Effector CD8-positive, alpha-beta T cell (primary cell): ENCODE results near the gene CPHXL.

Source experiments
- DNase-seq: peaks from one replicate; lab custom pipeline; 2025; lab: John Stamatoyannopoulos, UW
- total RNA-seq, 4 experiments: gene quantifications; one replicate each; lab custom pipeline; 2026; lab: John Stamatoyannopoulos, UW

The CPHXL gene
- 0 reads per million in 4 experiments for total RNA-seq

DNA sequence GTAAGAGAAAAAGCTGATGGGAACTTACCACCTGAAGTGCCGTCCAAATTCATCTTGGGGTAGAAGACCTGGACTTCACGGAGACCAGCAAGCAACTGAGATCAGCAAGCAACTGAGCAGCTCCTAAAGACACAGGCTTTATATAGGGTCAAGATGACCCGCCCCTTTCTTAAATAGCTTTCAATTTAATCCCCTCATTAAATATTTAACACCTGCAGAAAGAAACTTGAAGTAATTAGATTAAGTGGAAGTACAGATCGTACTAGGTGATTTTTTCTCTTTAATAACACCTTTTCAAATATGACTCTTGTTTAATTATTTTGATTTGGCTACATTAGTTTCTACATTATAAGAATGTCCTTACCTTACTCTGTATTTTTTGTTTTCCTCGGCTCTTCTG lies at the start of gene CPHXL:
CPHXL (minus strand) TSS at position 101 of the 400 bp plus-strand sequence; CDS start at position 53, 48 bp downstream.
- DNase-seq, result no peak

DNA sequence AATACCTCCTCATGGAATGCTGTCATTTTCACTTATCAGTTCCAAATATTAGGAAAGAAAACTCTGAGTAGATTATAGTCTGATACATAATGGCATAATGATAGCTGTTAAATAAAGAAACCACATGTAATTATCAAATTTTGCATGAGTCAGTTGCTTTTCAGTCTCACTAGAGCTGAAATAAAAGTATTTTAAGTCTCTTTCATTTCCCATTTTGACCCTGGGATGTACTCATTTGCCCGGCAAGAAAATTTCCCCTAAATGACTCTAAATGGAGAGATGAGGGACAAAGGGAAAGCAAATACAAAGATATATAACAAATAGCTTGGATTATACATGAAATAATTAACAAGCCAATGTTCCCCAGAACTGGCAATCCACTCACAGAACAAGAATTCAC lies 47.9 kb upstream of the CPHXL start:
- DNase-seq, result no peak

DNA sequence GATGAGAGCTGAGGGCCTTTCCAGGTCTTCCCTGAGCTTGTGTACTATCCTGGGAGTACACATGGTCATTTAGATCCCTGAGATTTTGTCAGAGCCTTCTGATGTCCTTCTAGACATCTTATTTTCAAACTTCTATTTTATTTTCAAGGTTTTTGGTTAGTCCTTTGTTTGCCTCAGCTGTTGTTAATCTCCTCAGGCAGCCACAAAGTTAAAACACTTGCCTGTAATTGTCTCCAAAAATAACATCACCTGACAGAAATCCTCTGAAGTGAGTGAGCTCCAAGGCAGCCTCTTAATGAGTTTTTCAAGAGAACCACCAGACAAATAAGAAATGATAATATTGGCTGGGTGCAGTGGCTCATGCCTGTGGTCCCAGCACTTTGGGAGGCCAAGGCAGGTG lies 43.8 kb upstream of the CPHXL start:
- DNase-seq, result no peak

DNA sequence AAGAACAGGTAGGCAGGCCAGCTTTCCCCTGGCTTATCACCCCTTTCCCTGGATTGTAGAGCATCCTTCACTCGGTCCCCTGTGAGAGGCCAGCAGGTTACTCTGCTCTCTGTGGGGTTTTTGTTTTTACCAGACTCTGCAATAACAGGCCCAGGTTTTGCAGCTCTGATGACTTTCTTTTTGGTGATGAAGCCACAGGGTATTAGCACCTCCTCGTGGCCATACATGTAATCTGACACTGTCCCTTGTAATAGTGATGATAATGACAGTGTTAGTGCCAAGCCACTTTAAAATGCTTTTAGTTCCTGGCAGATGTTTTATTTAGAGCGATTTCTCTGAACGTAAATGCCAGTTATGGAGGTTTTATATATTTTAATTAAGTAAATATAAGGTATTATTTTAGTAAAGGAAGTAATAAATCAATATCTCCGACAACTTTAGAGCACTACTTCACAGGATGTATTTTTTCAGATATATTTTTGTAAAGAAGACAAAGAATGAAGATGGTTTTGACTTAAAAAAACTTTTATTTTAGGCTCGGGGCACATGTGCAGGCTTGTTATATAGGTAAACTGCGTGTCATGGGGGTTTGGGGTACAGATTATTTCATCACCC lies 38.0 kb upstream of the CPHXL start:
- peak; percentile 23 for DNase-seq

DNA sequence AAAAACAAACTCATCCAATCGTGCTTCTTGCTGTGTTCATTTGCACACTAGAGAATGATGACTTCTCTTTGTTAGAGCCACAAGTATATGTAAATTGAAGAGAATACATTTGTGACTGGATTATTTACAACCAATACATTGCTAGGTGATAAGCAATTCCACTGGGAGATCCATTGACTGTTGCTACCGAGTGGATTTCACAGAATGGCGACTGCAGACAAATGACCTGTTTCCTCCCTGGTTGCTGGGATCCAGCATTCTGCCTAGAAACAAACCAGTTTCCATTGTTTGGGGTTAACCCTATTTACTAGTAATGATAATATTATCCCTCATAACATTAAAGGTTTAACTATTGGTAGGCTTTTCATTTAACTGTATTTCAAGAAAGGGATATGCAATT lies 36.9 kb upstream of the CPHXL start:
- no peak for DNase-seq

DNA sequence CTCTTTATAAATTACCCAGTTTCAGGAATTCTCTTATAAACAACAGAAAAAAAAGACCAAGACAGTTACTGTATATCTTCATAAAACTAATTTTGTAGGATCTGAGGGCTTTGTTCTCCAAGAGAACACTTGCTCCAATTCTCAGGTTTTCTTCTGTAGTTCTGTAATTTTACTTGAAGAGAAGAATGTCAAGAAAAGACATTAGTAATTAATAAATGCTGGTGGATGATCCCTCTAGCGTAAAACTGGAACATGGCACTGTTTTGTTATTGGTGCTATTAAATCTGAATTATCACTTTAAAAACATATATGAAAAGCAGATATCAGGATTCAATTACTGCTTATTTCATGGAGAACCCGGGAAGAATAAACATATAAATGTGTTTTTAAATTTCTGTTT lies 36.5 kb upstream of the CPHXL start:
- DNase-seq, result no peak

DNA sequence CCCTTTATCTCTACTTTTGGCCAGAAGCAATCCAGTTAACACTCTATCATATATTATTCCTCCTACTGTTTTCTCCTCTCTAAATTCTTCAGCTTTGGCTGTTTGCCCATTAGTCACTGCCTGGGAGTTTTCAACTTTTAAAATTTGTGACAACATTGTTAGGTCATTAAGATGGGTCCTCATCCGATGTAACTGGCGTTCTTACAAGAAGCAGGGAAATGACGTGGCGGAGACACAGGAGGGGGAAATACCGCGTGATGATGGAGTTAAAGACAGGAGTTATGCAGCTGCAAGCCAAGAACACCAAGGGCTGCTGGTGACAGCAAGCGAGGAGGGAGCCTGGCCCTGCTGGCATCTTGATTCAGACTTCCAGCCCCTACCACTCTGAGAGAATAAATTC lies 34.8 kb upstream of the CPHXL start:
- no peak for DNase-seq

DNA sequence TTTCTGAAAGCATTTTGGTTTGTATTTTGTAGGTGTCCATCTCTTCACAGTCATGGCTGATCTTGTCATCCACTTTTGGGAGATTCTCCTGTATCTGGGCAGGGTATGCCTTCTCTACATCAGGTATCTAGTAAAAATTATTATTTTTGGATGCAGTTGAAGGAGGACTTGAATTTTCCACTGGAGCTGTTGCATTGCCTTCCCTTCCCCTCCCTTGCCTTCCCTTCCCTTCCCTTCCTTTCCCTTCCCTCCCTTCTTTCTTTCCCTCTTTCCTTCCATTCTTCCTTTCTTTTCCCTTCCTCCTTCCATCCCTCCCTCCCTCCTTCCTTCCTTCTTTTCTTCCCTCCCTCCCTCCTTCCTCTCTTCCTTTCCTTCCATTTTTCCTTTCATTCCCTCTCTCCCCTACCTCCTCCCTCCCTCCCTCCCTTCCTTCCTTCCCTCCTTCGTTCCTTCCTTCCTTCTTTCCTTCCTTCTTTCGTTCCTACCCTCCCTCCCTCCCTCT lies 33.8 kb upstream of the CPHXL start:
- DNase-seq, result no peak

DNA sequence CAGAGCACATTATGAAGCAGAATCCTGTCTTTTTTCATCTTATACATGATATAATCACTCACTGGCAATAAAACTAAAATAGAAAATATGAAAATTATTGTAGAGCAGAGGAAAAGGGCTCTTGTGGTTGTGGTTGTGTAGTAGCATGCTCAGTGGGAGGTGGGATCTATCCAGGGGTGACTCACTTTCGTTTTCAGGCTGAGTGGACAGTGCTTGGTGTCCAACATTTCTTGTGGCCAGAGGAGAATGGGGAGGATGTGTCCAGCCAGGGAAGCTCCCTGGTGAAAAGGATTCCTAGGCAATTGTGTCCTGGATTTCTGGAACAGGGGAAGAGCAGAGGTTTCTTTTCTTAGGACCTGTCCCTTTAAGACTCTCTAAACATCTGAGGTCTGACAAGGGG lies 31.9 kb upstream of the CPHXL start:
- no peak for DNase-seq

DNA sequence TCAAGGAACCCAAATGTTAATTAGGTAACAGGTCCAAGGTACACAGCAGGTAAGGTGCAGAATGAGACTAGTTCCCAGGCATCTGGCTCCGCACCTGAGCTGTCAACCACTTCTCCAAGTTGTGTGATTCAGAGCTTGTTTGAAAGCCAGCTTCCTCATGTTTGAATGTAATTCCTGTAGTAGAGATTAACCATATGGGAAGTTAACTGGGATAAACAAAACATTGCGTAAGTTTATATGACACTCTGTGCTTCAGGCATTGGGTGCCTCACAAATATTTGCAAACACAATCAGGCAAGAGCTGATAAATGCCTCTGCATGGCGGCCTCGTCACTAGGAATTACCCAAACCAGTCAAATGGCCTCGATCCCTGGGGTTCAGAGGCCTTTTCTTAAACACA lies 27.9 kb upstream of the CPHXL start:
- DNase-seq, result no peak

DNA sequence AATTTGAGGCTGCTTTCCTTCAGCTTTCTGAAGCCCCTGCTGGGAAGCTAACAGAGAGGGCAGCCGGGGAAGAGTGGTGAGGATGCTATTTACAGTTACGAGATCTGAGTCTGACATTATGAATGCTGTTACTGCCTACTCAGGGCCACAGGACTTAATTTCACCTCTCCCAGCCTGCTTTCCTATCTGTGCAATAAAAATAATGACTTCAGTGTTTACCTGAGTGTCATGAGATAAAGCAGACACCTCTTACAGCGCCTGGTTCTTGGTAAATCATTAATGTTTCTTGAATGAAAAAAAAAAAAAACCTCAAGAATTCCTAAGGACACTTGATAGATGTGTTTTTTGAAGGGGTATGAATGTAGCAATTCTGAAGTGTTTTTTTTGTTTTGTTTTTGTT lies 24.2 kb upstream of the CPHXL start:
- no peak for DNase-seq

DNA sequence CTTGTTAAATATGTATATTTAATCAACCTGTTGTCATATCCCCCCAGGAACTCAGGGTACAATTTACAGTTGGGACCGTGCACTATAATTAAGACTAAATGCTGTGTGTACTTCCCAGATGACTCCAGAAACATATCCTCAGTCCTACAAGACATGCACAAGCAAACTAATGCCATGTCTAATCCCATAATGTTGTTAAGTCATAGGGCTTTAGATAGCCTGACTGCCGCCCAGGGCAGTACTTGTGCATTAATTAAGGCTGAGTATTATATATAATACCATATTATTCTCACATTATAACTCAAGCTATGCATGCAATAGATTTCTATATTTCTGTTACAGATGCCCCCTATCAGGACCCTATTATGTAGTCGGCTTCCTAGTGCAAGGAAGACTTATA lies 20.1 kb upstream of the CPHXL start:
- DNase-seq, result no peak

DNA sequence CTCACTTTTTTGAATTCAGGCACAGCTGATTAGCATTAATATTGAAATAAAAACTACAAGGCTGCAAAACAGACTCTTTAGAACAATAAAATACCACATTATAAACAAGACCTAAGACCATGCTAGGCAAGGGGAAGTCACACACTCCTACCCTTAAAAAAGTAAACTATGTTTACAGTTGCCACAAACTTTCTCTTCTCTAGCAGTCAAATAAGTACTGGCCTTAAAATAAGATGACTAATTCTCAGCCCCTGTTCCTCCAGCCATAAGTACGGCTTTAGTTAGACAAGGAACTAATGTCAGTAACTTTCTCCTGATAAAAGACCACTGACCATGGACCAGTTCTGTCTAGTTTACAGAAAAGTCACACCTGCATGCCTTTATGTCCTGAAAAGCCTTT lies 19.5 kb upstream of the CPHXL start:
- DNase-seq, result no peak

DNA sequence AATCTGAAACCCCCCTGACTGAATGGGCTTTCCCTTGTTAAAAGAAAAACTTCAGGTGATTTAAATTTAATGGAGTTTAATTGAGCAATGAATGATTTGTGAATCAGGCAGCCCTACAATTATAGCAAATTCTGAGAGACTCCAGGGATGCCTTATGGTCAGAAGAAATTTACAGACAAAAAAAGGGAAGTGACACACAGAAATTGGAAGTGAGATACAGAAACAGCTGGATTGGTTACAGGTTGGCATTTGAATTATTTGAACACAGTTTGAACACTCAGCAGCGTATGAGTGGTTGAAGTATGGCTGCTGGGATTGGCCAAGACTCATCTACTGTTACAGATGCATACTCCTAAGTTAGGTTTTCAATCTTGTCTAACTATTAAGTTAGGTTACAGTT lies 19.0 kb upstream of the CPHXL start:
- no peak for DNase-seq

DNA sequence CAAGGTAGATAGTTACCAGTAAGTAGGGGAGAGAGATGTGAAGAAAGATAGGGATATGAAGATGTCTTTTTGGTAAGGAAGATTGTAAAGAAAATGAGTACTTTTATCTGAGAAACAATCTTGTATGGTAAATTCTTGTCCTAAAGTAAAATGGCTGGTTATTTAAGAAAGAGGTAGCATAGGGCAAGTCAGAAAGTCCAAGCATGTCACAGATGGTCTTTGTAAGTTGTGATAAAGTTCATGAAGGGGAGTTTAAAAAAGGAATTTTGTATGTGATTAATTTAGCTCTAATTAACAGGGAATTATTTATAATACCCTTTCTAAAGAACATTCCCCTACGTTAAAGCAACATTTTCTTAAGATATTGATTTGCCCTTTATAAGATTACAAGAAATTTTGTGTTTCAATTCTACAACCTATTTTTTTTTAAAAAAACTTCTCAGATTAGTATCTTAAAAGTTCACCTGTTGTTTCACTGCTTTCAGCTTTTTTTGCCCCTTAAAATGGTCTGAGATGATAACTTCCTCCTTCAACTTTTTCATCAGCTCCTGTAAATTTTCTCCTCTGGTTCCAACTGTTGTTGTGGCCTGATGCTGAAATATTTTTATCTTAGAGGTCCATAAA lies 16.2 kb upstream of the CPHXL start:
- DNase-seq, result no peak

DNA sequence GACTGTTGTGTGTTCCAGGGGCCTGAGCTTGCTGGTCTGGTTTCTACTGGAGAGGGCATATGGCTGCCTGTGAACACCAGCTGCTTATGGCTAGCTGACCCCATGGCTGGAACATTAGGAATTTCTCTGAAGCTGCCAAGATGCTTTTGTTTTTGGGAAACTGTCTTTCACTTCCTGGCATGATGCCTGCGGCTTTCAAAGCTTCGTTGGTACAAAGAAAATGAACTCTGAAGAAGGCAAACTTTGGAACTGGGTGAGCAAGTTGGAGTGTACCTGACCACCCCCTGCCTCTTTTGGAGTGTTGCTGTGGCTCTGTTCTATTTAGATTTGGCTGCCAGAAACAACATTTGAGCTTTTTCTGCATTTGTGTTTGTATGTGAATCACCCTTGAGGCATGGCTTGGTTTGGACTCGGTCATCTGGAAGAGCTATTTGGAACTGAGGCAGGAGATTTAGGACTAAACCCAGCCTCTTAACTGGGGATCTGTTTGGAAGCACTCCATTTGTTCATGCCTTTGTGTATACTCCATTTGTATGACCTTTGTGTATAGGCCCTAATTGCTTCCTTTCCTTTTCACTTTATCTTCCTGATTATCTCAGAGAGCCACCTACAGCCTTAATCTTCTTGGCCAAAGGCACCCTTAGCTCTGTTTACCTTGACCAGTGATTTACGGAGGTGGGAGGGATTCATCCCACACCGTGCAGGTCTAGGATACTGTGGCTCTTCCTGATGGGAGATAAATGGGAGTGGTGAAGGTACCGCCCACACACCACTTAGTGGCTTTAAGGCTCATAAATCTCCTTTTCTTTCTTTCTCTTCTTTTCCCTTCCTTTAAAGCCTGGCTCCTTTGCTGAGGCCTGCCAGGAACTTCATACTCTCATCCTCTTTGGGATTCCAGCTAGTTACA lies 7.3 kb upstream of the CPHXL start:
- DNase-seq, result no peak

DNA sequence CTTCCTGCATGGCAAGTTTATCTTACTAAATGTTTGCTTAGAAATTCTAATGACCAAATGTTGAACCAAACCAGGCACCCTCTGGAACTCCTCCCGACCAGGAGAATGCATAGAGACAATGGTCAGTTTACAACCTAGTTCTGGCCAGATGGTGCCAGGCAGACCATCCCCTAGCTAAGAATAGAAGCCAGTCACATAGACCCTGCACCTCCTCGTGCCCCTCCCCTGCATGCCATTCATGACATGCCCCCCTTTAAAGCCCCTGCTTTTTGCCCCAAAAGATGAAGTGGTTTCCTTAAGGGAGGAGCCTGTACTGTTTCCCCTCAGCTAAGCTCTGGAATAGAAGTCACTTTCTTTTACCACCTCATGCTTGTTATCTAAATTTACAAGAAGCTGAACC lies 6.6 kb upstream of the CPHXL start:
- DNase-seq, result no peak

DNA sequence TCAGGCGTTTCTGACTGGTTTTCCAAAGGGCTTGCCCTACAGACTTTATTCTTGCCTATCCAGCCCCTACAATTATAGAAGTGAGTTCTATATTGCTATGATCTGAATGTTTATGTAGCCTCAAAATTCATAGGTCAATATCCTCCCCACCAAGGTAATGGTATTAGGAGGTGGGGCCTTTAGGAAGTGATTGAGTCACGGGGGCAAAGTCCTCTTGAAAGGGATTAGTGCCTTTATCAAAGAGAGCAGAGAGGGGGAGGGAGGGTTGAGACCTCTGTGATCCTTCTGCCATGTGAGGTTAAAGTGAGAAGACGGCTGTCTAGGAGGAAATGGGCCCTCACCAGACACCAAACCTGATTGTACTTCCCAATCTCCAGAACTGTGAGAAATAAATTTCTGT lies 931 bp upstream of the CPHXL start:
- DNase-seq, result no peak

DNA sequence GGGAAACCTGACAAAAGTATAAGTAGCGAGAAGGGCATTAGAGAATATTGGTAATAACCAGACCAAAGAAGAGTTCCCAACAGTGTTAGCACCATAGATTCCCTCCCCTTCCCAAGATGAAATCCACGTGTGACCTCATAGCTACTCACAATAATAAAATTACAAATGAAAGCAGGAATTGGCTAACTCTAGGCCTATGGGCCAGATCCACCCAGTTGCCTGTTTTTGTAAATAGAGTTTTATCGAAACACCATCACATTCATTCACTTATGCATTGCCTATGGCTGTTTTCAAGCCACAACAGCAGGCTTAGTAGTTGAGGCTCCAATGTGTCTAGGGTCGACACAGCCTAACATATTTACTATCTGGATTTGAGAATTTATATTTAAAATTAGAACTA lies 7.8 kb downstream of the CPHXL start:
- no peak for DNase-seq

DNA sequence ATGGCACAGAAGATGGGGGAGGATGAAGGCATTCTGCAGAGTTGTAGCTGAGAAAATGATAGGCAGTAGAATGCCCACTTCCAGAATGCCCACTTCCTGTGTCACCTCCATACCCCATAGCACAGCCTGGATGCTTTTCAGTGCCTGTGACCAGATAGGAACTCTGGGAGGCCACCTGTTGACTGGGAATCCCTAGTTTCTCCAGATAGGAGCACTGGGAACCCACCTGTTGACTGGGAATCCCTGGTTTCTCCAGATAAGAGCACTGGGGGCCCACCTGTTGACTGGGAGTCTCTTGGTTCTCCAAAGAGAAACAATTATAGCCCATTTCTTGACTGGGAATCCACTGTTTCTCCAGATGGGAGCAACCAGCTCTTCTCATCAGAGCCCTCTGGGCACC lies 11.6 kb downstream of the CPHXL start:
- DNase-seq, result no peak

DNA sequence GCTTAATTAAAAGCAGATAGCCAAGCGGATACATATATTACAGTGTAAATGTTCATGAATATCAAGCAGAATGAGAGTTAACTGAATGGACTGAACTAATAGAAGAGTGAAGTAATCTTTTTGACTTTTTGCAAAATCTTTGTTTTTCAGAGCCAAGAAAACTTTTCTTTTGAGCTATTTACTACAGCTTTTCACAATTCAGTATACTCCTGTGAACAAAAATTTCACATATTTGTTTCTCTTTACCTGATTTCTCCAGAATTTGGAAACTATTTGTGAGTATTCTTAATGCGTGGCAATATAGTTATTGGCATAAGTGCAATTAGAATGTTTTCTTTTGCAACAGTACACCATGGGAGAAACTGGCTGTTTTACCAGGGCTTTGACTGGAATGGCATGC lies 15.9 kb downstream of the CPHXL start:
- no peak for DNase-seq

DNA sequence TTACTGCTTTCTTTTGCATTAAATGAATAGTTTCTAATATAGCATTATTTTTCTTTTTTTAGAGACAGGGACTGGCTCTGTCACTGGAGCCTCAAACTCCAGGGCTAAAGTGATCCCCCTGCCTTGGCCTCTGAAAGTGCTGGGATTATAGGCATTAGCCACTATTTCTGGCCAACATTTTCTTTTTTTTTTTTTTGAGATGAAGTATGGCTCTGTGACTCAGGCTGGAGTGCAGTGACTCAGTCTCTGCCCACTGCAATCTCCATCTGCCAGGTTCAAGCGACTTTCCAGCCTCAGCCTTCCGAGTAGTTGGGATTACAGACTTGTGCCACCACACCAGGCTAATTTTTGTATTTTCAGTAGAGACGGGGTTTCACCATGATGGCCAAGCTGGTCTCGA lies 23.0 kb downstream of the CPHXL start:
- no peak for DNase-seq

DNA sequence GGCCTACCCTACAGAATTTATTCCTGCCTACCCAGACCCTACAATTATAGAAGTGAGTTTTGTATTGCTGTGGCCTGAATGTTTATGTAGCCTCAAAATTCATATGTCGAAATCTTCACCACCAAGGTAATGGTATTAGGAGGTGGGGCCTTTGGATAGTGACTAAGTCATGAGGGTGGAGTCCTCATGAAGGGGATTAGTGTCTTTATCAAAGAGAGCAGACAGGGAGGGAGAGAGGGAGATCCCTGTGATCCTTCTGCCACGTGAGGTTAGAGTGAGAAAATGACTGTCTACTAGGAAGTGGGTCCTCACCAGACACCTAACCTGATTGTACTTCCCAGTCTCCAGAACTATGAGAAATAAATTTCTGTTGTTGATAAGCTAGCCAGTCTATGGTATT lies 24.0 kb downstream of the CPHXL start:
- no peak for DNase-seq
